ENCODE data around the gene EHD1.

EHD1 gene

GRCh38 chr11:64803158-64803845, 75.1 kb downstream of the EHD1 start, which contains the start of gene MAP4K2:
Gene MAP4K2, minus strand, starts transcription at chr11:64803214. Its CDS starts 65 bp downstream, at chr11:64803149.
- ChIA-PET CTCF (interaction anchor here (0.7 to 1.0 kb wide), 4 partner anchors 9 to 512 kb away, joined by 3 to 5 read pairs (median 3); no protein-coding TSS in a partner anchor), POLR2A (interaction anchor here (0.9 to 1.8 kb wide), 3 partner anchors 25 to 332 kb away, joined by 3 to 6 read pairs (median 3); partner anchors contain the start of gene SF1)
- peak; percentile 92 for DNase-seq (ENCODE audit: extremely low spot score)
- TF ChIP-seq LEF1 (IDR thresholded peaks at IDR 0.05; ENCODE audit: borderline replicate concordance) = no peak

- peak; percentile 37 for DNase-seq (ENCODE audit: extremely low spot score)
- ChIA-PET POLR2A (interaction anchor here (0.7 to 1.8 kb wide), 4 partner anchors 24 to 332 kb away, joined by 3 to 6 read pairs (median 3); partner anchors contain the start of genes SF1 and ZNHIT2), CTCF (interaction anchor here (0.6 to 0.7 kb wide), 2 partner anchors 39 to 513 kb away, joined by 3 read pairs; no protein-coding TSS in a partner anchor)
- TF ChIP-seq TARDBP (IDR thresholded peaks at IDR 0.05) = no peak
Observed at GRCh38 chr11:64802370-64803157, 75.9 kb downstream of the EHD1 start.

Measured in HEK293T (cell line).